Right lobe of liver (tissue), 6 donors: Measurements from ENCODE around the gene TNS4. TPM values are rescaled to one million over a fixed set of nuclear protein-coding genes. Genes with fewer than 3 reads are reported as not detected.
A peak's percentile ranks its signal among the peaks of the same experiment; 100 is the strongest.

Experiments
- ATAC-seq, 4 donors: fragments of 200-7000 bp; cut with Tn5 transposase; one replicate each; pipeline ENCODE4 v1.9.1; 2020; ENCODE audit warnings: mild to moderate bottlenecking in 4 of 4, moderate library complexity in 4 of 4
- DNase-seq, 3 donors: peaks; one replicate each; pipeline ENCODE4 v3.0.0-alpha.2; 2020
- H3K27ac ChIP-seq, 3 donors: fragments of 200-600 bp; one replicate each; pipeline ENCODE4 v1.8.0; 2022
- H3K27me3 ChIP-seq, 2 donors: fragments of 200-600 bp; one replicate each; pipeline ENCODE4 v1.8.0; 2022
- H3K36me3 ChIP-seq, 4 donors: fragments of 200-600 bp; sonication (generic) in 1 of 4; one replicate each; pipeline versions ENCODE4 v1.5.1 to v1.8.0; 2017 to 2022; ENCODE audit warnings: control low read depth in 1 of 4
- H3K4me1 ChIP-seq, 4 donors: fragments of 200-600 bp; sonication (generic) in 1 of 4; one replicate each; pipeline versions ENCODE4 v1.5.1 to v1.8.0; 2017 to 2022; ENCODE audit warnings: control low read depth in 1 of 4
- H3K4me3 ChIP-seq, 3 donors: fragments of 200-600 bp; one replicate each; pipeline ENCODE4 v1.8.0; 2022
- H3K9me3 ChIP-seq, 4 donors: fragments of 200-600 bp; sonication (generic) in 1 of 4; one replicate each; pipeline versions ENCODE4 v1.5.1 to v1.8.0; 2017 to 2022; ENCODE audit warnings: control low read depth in 1 of 4
- POLR2A ChIP-seq: fragments of 450-650 bp; IDR thresholded peaks from one replicate; pipeline ENCODE4 v1.6.1; 2017; ENCODE audit warnings: antibody characterized with exemption, mild to moderate bottlenecking
- WGBS: methylation state at CpG from one replicate; pipeline ENCODE4 v1.1.6; 2018; ENCODE audit warnings: low coverage, low lambda C conversion rate; ENCODE audit not compliant: insufficient coverage; ENCODE audit errors: missing lambda C conversion rate; 5-methylcytosine and 5-hydroxymethylcytosine counted together
- intact Hi-C, 2 donors: fragments of 100-400 bp; cut with DNase I; formaldehyde crosslinking; loops; one replicate each; pipeline versions ENCODE4 v1.11.2 to v1.14.1; 2022
- total RNA-seq, 6 experiments: library from RNA; depleted of rRNA in 2 of 6; stranded (reverse); fragments of >200 nt in 2 of 6; fragmentation: NEBNext Ultra II Directional in 3 of 6; extraction: Animal tissue kit (Norgen Biotek cat#: 25700) in 3 of 6; gene quantifications; one replicate each; pipeline versions ENCODE4 v1.1.0 to v1.2.4, GENCODE V29; 2016 to 2023
- TF ChIP-seq, protein P1 (sequence below), 4 donors: fragments of 200-600 bp in 3 of 4; fragments of 450-650 bp in 1 of 4; IDR thresholded peaks; one replicate each; pipeline versions ENCODE4 v1.5.1 to v1.8.0; 2016 to 2022; ENCODE audit warnings: antibody characterized with exemption in 4 of 4, mild to moderate bottlenecking in 2 of 4
- donor health status: DM: no; HTN: yes; CAD: no.
- donor health status: DM: no; HTN: no; CAD: no.
- donor health status: DM: no; HTN: no; CAD: no.
- donor health status: DM: no; HTN: yes; CAD: no.
- donor health status: DM: no; HTN: yes; CAD: no.

TNS4 gene
- total RNA-seq, 6 experiments from 2014 or later, result not detected

DNA sequence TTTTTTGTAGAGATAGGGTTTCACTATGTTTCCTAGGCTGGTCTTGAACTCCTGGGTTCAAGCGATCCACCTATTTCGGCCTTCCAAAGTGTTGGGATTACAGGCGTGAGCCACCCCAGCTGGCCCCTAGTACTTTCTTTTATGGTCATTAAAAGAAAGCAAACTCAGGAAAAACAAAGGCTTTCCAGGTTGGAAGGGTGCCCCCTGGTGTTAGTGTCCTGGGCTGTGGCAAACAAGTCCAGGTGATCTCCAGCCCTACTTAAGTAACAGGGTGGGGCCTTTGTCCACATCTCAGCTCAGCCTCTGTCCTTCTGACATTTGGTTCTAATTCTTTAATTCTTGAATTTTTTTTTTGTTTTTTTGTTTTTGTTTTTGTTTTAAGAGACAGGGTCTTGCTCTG lies 51.2 kb downstream of the TNS4 start:
- WGBS, result 0% methylated on average over 1 of the region's 3 CpGs
- intact Hi-C loops, result no loop called here
- ATAC-seq (no peak), DNase-seq (peak in 2 of 3 donors; percentile 63 to 75)
- peak overlapping the region; percentile 72 to 98 (median 86) for H3K27ac ChIP-seq
- TF ChIP-seq, protein P1, sequence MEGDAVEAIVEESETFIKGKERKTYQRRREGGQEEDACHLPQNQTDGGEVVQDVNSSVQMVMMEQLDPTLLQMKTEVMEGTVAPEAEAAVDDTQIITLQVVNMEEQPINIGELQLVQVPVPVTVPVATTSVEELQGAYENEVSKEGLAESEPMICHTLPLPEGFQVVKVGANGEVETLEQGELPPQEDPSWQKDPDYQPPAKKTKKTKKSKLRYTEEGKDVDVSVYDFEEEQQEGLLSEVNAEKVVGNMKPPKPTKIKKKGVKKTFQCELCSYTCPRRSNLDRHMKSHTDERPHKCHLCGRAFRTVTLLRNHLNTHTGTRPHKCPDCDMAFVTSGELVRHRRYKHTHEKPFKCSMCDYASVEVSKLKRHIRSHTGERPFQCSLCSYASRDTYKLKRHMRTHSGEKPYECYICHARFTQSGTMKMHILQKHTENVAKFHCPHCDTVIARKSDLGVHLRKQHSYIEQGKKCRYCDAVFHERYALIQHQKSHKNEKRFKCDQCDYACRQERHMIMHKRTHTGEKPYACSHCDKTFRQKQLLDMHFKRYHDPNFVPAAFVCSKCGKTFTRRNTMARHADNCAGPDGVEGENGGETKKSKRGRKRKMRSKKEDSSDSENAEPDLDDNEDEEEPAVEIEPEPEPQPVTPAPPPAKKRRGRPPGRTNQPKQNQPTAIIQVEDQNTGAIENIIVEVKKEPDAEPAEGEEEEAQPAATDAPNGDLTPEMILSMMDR (IDR thresholded peaks at IDR 0.05), result peak; percentile 56 to 64 (median 61)
- TF ChIP-seq POLR2A, result no peak
- no peaks in the 10 kb centered on the region for H3K27me3 ChIP-seq
- peaks cover 0 to 80% (median 34%) of the 10 kb centered on the region in 4 donors for H3K4me1 ChIP-seq
- H3K9me3 ChIP-seq, result no peaks in the 10 kb centered on the region
- peaks cover 9 to 37% (median 24%) of the 10 kb centered on the region in 4 donors for H3K36me3 ChIP-seq
- H3K4me3 ChIP-seq, result peak overlapping the region in 1 of 3 donors; percentile 94

GRCh38 chr17:40448639-40449261 lies 52.7 kb downstream of the TNS4 start:
- peaks cover 7 to 23% (median 15%) of the 10 kb centered on the region in 4 donors for H3K36me3 ChIP-seq
- peak overlapping the region; percentile 72 to 98 (median 92) for H3K27ac ChIP-seq
- intact Hi-C loops, result loop anchor here (5.0 to 10.0 kb wide), 2 partner anchors 86 to 99 kb away; no protein-coding TSS in a partner anchor
- ATAC-seq (peak; percentile 31 to 66 (median 52)), DNase-seq (peak; percentile 84 to 94 (median 90))
- H3K27me3 ChIP-seq, result no peaks in the 10 kb centered on the region
- H3K9me3 ChIP-seq, result no peaks in the 10 kb centered on the region
- 13% methylated on average over 5 of the region's 7 CpGs for WGBS
- TF ChIP-seq, protein P1 (IDR thresholded peaks at IDR 0.05), result no peak
- peak; percentile 82 for TF ChIP-seq POLR2A
- peak overlapping the region in 2 of 3 donors; percentile 89 to 94 for H3K4me3 ChIP-seq
- H3K4me1 ChIP-seq, result peaks cover 0 to 66% (median 26%) of the 10 kb centered on the region in 4 donors

- DNase-seq (peak; percentile 72 to 87 (median 85)), ATAC-seq (peak; percentile 5 to 24 (median 14))
- H3K27me3 ChIP-seq, result no peaks in the 10 kb centered on the region
- peaks cover 0 to 64% (median 25%) of the 10 kb centered on the region in 4 donors for H3K4me1 ChIP-seq
- no peaks in the 10 kb centered on the region for H3K9me3 ChIP-seq
- TF ChIP-seq POLR2A, result peak; percentile 32
- TF ChIP-seq, protein P1 (IDR thresholded peaks at IDR 0.05), result no peak
- H3K36me3 ChIP-seq, result peaks cover 1 to 18% (median 10%) of the 10 kb centered on the region in 4 donors
- peak overlapping the region; percentile 88 to 94 (median 89) for H3K4me3 ChIP-seq
- H3K27ac ChIP-seq, result peak overlapping the region; percentile 72 to 98 (median 92)
- WGBS, result 3% methylated on average over 6 of the region's 8 CpGs
- intact Hi-C loops, result loop anchor here (5.0 to 10.0 kb wide), 2 partner anchors 87 to 99 kb away; no protein-coding TSS in a partner anchor
Observed at GRCh38 chr17:40448213-40448638, 53.2 kb downstream of the TNS4 start.

DNA sequence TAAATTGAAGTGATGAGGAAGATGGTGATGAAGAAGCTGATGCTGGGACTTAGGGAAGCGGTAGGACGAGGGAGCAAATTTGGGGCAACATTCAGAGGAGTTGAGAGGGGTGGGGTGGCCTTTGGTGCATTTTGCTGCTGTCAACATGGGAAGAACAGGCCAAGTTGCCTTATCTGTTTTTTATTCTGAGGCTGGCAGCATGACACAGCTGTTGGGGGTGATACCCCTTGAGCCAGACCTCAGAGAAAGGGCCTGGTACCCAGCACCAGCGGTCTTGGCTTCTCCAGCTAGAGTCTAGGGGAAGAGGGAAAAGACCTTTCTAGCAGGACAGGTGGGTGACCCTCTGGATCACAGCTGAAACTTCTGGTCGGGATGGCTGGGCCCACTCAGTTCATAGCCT lies 53.6 kb downstream of the TNS4 start:
- ATAC-seq, result peak in 1 of 4 donors; percentile 1
- Histone ChIP-seq H3K36me3 (peaks cover 0 to 13% (median 7%) of the 10 kb centered on the region in 4 donors), H3K4me3 (peak overlapping the region; percentile 88 to 94 (median 89)), H3K4me1 (peaks cover 0 to 62% (median 24%) of the 10 kb centered on the region in 4 donors), H3K27me3 (no peaks in the 10 kb centered on the region), H3K9me3 (no peaks in the 10 kb centered on the region), H3K27ac (peak overlapping the region; percentile 72 to 98 (median 92))
- WGBS, result 13% methylated on average over 4 of the region's 4 CpGs
- TF ChIP-seq POLR2A, result no peak
- TF ChIP-seq, protein P1 (IDR thresholded peaks at IDR 0.05), result no peak
- intact Hi-C loops, result loop anchor here (5.0 to 10.0 kb wide), 2 partner anchors 87 to 99 kb away; no protein-coding TSS in a partner anchor
- DNase-seq, result no peak
